GM19043 (cell line): ENCODE measurements around the gene FES.
A peak's percentile ranks its signal among the peaks of the same experiment; 100 is the strongest.

Experiments used
- ATAC-seq: cut with Tn5 transposase; IDR thresholded peaks from one replicate; pipeline ENCODE4 v1.9.1; 2021; ENCODE audit warnings: low read depth; ENCODE audit not compliant: unreplicated experiment

FES gene

DNA sequence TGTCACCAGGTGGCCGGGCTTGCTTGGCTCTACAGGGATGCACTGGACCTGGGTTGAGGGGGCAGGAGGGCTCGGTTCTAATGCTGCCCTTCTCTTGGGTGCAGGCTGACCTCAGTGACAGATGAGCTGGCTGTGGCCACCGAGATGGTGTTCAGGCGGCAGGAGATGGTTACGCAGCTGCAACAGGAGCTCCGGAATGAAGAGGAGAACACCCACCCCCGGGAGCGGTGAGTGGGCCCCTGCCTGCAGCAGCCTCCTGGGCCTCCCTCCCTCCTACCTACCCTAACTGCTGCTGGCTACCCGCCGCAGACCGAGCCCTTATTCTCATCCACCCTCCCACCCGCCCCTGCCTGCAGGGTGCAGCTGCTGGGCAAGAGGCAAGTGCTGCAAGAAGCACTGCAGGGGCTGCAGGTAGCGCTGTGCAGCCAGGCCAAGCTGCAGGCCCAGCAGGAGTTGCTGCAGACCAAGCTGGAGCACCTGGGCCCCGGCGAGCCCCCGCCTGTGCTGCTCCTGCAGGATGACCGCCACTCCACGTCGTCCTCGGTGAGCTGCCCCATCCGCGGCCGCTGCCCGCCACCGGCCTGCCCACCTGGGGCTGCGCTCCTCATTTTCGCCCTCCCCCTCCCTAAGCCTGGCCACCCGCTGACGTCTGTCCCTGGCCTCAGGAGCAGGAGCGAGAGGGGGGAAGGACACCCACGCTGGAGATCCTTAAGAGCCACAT, 5.6 kb downstream of the FES start:
- ATAC-seq: no peak

DNA sequence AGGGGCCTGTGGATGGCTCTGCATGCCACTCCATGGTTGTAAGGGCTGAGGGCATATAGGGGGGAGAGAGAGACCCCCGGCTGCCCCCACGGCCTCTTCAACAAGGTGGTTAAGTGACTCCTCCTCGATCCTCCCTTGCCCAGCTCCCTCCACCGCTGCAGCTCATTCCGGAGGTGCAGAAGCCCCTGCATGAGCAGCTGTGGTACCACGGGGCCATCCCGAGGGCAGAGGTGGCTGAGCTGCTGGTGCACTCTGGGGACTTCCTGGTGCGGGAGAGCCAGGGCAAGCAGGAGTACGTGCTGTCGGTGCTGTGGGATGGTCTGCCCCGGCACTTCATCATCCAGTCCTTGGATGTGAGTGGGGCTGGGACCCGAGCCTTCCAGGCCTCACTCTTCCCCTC, 6.5 kb downstream of the FES start:
- ATAC-seq: no peak

- no peak for ATAC-seq
Observed at GRCh38 chr15:90891346-90891949, 7.1 kb downstream of the FES start.

DNA sequence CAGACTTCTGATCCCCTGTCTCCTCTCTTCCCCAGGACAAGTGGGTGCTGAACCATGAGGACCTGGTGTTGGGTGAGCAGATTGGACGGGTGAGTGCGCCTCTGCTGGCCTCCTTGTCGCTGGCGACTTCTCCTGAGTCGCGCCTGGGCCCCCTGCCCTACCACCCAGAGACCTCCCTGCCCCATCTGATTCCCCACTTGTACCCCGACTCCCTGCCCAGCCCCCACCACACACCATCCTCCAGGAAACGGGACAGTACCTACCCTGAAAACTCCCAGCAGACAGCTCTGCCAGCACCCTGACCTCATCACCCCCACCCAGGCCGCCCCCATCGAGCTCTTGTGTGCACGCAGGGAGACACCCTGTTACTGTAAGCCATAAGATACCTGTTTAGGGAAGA, 7.7 kb downstream of the FES start:
- no peak for ATAC-seq

DNA sequence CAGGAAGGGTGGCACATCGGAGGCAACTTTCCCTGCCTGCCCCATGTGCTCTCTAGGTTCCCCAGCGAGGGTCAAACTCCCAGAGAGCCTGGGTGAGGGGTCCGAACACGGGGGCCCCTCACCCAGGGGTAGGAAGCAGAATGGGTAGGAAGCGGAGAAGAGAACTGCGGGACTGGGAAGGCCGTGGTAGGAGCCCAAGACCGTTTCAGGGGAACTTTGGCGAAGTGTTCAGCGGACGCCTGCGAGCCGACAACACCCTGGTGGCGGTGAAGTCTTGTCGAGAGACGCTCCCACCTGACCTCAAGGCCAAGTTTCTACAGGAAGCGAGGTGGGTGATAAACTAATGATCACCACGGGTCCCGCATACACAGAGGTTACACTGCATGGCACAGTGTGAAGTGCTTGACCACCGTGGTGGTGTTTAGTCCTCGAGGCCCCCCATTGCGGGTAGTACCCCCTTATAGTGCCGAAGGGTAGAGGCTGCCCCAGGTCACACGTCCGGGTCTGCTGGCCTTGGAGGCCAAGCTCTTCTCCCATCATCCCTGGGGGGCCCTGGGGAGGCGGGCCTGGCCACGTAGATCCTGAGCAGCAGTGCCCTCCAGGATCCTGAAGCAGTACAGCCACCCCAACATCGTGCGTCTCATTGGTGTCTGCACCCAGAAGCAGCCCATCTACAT, 8.3 kb downstream of the FES start:
- ATAC-seq: no peak

- ATAC-seq: no peak
Observed at GRCh38 chr15:90893175-90894090, 9.1 kb downstream of the FES start.

DNA sequence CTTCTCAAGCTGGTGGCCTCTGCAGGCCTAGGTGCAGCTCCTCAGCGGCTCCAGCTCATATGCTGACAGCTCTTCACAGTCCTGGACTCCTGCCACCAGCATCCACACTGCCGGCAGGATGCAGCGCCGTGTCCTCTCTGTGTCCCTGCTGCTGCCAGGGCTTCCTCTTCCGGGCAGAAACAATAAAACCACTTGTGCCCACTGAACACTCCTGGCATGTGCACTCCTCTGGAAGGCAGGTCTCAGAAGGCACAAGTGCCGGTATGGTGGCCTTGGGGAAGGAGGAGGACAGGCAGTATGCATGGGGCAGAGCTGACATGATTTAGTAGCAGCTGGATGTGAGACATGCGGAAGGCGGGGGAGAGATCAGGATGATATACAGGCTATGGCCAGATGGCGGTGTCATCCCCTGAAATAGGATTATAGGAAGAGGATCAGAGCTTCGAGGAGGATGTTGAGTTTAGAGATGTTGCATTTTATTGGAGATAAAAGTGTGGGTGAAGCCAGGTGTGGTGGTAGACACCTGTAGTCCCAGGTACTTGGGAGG, 11.3 kb downstream of the FES start:
- no peak for ATAC-seq

GRCh38 chr15:90897131-90897655, 12.9 kb downstream of the FES start:
- peak; percentile 83 for ATAC-seq

DNA sequence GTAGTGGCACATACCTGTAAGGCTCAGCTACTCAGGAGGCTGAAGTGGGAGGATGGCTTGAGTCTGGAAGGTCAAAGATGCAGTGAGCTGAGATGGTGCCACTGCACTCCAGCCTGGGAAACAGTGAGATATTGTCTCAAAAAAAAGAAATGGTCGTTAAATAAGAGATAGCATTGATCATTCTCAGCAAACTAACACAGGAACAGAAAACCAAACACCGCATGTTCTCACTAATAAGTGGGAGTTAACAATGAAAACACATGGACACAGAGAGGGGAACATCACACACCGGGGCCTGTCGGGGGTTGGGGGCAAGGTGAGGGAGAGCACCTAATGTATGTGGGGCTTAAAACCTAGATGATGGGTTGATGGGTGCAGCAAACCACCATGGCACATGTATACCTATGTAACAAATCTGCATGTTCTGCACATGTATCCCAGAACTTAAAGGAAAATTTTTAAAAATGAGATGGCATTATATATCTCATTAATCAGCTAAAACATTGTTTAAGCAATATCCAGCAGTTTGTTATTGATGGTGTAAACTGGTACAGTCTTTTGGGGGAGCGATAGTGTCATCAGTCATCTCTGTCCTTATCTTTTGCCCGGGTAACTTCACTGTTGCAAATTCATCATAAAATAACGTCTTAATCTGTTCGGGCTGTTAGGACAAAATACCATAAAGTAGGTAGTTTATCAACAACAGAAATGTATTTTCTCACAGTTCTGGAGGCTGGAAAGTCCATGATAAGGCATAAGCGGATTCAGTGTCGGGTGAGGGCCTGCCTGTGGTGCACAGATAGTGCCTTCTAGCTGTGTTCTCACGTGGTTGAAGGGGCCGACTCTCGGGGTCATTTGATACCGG, 17.1 kb downstream of the FES start:
- no peak for ATAC-seq

DNA sequence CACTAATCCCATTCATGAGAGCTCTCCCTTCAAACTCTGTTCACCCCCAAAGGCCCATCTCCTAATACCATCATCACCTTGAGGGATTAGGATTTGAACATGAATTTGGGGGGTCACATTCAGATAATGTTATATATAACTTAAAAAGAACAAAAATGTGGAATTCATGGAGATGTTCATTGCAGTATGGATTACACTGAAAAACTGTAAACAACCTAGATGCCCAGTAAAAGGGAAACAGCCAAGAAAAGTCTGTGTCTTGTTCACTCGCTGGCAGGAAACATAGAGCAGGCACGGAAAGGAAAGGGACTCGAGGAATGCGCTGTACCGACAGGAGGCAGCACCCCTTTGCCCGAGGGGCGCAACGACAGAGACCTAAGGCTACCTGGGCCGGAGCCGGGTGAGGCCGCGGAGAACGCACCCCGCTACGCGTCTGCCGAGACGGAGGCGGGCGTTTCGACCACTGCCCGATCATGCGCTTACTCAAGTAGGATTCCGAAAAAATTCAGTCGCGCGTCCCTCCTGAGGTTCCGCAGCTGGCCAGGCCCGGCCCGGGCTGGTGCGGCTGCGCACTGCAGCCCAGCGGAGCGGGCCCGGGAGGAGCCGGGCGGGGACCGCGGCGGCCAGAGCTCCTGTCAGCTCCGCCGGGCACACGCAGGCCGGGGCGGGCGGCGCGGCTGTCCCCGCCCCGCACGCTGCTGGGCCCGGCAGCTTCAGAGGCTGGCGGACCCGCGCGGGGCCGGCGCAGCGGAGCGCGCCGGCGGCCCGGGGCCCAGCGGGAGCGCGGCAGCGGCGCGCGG, 17.9 kb downstream of the FES start:
- ATAC-seq: peak; percentile 53

GRCh38 chr15:90902840-90903732, 18.8 kb downstream of the FES start, which contains the start of gene MAN2A2:
Gene MAN2A2, plus strand, starts transcription at chr15:90903302. Its CDS starts 906 bp downstream, at chr15:90904208.
- peak; percentile 44 for ATAC-seq

DNA sequence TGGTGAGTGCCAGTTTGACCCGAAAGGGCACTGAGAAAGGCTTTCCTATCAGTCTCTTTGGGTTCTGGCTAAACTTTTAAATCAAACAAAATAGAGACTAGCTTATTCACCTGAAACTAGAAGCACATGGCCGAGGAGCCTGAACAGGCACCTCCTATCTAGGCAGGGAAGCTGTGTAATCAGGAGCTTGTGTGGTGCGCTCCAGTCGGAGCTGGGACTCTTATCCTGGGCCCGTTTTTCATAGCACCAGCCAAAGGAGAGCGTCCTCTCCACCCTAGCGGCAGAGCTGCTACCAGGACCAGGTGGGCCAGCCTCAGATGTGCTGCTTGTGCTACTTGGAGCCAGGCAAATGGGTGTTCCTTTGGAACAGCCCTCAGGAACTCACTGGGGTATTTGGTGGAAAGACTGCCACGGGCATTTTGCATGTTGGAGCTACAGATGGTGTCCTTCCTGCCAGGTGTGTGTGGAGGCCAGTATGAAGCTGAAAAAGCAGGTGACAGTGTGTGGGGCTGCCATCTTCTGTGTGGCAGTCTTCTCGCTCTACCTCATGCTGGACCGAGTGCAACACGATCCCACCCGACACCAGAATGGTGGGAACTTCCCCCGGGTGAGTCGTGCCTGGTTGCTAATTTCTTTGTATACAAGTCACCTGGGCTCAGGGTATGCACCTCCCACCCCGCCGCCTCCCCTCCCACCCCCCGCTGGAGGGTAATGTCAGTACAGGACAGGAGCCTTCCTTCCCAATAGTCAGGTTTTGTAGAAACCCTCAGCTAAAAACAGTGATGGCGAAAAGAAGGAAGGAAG, 19.6 kb downstream of the FES start:
- no peak for ATAC-seq

GRCh38 chr15:90904746-90905145, 20.4 kb downstream of the FES start:
- no peak for ATAC-seq

DNA sequence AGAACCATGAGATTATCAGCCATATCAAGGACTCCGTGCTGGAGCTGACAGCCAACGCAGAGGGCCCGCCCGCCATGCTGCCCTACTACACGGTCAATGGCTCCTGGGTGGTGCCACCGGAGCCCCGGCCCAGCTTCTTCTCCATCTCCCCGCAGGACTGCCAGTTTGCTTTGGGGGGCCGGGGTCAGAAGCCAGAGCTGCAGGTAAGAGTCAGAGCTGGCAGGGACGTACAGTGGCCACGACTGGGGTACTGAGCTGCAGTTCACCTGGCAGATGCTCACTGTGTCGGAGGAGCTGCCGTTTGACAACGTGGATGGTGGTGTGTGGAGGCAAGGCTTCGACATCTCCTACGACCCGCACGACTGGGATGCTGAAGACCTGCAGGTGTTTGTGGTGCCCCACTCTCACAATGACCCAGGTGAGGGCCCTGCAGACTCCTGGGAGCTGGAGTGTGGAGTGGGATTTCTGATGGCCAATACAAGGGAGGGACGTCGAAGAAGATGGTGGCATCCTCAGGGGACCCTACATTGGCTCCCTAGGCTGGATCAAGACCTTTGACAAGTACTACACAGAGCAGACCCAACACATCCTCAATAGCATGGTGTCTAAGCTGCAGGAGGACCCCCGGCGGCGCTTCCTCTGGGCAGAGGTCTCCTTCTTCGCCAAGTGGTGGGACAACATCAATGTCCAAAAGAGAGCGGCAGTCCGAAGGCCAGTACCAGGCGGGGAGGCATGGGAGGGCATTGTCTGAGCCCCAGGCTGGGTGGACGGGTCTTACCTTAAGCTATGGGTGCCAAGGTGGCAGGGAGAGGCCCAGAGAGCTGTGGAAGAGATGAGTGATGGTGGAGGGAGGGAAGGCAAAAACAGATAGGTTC, 21.2 kb downstream of the FES start:
- no peak for ATAC-seq

- no peak for ATAC-seq
Observed at GRCh38 chr15:90906181-90906849, 22.0 kb downstream of the FES start.
